OCI-M2 (cell line): Measurements from ENCODE around the gene PLXNA4.
"Not testable (repeated sequence)": the region's sequence is repeated elsewhere in the genome, so short reads cannot be mapped to it uniquely, and the experiment has no call there.

ENCODE experiments used
- DNase-seq: peaks from one replicate; lab custom pipeline; 2025; ENCODE audit not compliant: unreplicated experiment; lab: John Stamatoyannopoulos, UW

PLXNA4 gene

DNA sequence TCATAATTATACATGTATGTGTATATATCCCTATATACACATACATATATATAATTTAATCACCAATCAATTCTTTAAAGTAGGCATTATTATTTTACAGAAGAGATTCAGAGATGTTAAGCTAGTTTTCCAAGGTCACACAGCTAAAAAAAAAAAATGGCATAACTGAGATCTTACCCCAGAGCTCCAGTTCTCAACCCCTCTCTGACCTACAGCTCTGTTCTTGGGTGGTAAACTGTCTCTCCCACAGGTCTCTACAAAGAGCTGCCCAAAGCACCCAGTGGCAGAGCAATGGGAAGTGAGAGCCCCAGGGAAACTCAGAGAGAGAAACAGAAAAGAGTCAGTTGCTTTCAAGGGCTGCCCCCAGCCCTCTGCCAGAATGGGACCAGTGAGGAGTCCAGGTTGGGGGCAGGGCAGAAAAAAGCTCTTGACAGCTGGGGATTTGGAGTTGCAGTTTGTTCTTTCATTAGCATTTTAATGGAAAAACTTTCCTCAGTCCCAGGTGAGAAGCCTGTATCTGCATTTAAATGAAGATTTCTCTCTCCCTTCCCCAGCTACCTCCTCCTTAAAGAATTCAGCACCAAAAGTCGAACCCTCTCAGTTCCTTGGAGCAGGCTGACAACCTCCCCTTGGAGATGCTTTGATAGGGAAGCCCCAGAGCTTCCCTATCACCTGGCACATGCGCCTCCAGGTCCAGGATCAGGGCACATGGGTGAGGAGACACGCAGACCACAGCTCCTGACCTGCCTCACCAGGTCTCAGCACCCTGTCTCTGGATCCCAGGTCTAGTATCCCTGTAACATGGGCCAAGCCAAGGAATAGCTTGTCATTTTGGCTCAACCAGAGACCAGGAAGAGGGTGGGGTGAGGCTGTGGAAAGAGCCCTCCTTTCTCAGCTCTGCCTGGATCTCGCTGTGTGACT lies 388.1 kb downstream of the PLXNA4 start:
- DNase-seq: no peak

DNA sequence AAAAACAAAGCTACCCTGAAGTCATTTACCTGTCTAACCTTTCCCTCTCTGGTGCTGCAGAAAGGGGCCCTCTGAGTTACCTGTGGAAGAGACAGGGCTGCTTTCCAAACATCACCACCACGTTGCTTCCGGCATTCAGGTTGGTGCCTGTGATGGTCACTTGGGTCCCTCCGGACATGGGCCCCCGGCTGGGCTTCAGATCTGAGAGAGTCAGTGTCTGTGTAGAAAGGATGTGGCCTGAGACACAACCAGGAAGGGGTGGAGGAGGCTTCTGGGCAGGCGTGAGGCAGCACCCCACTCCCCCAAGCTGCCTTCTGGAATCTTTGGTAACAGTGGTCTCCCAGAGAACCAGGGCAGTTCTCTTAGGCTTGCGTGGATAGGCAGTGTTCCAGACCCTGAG lies 388.9 kb downstream of the PLXNA4 start:
- no peak for DNase-seq

DNA sequence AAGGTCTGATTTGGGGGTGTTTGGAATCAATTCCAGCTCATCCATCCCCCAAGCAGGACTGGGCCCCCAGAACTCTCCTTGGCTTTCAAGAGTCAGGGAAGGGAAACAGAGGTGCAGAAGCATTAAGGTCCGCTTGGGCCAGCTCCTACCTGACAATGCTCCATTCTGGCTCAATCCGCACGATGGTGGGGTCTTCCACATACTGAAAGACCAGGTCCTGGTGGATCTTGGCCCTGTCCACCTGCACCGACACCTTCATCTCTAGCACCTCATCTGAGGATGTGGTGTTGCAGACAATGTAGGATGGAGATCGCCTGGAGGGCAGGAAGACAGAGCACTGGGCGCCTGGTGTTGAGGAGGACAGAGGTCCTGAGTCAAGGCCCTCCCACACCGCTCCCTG lies 391.1 kb downstream of the PLXNA4 start:
- no peak for DNase-seq

DNA sequence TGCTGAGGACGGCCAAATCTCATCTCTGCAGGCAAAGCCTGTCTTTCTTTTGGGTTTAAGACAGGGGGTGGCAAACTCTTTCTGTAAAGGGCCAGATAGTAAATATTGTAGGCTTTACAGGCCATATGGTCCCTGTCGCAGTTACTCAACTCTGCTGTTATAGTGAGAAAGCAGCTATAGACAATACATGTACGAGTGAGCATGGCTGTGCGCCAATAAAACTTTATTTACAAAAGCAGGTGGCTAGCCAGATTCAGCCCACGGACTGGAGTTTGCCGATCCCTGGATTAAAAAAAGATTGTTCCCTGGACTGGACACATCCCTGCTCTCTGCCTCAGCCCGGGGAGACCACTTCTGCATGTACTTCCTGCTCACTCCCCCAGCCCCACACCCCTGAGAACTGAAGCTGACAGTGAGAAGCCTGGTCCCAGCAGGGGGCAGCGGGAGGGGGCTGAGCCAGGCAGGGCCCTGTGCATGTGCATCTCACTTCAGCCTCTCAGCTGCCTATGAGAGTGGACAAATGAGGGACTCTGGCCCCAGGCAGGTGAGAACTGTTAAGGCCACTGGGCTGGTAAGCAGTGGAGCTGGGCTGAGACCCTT lies 392.4 kb downstream of the PLXNA4 start:
- no peak for DNase-seq

DNA sequence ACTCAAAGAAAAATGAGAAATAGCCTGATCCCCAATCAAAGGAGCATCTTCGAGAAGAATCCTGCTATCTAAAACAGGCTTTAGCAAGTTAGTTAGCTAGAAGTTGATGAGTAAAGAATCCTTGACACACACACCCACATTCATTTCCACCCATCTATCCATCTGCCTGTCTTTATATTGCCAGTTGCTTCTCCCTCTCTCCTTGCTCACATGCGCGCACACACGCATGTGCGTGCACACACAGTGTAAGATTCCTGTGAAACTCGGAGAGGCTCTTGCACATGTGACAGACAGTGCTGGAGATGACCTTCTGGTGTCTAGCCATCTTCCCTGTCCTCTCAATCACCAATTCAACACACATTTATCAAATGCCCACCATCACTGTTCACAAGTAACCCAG lies 393.3 kb downstream of the PLXNA4 start:
- no peak for DNase-seq

DNA sequence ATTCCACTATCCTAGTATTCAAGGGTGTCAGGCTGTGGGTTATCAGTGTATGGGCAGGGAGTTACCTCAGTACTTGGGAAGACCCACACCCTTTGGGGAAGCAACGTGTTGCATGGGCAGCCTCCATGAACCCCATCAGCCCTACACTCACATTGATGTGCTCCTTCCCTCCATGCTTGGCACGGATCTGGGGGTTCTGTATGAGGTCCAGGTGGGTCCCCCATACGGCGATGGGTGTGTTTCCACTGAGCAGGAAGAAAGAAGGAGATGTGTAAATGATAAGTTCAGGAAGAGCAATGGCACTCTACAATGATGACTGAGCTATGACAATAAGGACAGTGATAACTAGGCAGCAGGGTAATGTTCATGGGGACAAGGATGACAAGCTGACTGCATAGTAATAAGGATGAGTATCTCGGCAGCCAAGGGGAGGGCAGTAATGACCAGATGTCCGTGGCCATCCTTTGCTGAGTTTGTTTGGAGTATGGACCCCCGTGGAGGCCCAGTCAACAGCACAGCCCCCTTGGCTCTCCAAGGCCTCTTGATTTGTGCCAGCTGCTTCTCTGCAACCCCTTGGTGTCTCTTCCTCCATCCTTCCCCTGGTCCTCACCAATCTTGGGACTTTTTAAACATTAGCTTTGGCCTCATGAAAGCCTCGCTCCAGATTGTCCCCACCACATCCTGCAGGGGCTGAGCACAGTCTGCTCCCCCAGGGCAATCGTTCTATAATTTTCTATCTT lies 394.2 kb downstream of the PLXNA4 start:
- no peak for DNase-seq

DNA sequence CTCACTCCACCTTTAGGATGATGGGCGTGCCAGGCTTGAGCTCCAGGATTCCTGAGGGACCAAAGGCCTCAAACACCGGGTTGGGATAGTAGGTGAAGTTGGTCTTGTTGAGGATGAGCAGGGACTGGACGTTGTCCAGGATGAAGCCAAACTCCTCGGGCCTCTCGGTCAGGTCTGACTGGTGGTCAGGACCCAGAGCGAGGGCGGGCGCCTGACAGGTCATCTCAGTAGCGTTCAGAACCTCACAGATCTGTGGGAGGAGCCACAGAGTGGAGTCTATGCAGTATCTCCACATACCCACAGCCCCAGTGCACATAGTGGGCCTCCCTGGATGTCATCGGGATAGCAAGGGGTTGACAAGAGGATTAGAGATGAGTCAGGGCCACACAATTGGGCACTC lies 394.9 kb downstream of the PLXNA4 start:
- DNase-seq: no peak

DNA sequence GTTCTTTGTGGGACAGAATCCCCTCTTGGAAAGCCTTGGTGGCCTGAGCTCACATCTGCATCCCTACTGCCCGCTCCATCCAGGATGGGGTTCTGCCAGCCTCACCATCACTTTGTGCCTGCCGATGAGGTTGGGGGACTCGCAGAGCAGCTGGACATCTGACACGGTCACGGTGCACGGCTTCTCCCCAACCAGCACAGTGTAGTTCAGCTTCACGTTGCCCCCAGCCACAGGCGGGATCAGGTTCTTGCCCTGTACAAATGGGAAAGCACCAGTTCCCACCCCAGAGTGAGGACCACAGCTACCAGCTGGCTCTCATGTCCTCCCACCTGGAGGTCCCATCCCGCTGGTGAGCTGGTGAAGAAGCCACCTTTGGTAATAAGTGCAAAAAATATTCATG lies 395.8 kb downstream of the PLXNA4 start:
- no peak for DNase-seq

DNA sequence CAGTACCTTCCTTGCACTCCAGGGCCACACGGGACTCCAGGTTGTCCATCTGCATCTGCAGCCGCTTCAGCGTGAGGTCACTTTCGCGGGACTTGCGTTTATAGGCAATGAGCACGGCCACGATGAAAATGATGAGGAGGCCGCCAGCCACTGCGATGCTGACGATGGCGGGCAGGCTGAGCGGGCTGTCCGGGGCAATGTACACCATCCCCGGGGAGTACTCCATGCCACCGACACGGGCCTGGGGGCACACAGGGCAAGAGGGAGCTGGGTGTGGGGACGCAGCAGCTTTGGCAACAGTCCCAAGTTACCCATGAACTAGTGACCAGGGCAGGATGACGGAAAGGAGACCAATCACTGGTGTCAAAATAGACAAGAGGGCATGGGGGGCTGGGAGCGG lies 396.6 kb downstream of the PLXNA4 start:
- DNase-seq: no peak

DNA sequence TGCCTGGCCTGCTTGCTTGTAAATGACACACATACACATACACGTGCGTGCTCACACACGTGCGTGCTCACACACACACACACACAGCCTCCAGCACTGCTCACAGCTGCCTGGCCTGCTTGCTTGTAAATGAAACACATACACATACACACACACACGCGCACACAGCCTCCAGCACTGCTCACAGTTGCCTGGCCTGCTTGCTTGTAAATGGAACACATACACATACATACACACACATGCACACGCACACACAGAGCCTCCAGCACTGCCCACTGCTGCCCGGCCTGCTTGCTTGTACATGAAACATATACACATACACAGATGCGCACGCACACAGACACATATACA lies 397.2 kb downstream of the PLXNA4 start:
- no peak for DNase-seq

DNA sequence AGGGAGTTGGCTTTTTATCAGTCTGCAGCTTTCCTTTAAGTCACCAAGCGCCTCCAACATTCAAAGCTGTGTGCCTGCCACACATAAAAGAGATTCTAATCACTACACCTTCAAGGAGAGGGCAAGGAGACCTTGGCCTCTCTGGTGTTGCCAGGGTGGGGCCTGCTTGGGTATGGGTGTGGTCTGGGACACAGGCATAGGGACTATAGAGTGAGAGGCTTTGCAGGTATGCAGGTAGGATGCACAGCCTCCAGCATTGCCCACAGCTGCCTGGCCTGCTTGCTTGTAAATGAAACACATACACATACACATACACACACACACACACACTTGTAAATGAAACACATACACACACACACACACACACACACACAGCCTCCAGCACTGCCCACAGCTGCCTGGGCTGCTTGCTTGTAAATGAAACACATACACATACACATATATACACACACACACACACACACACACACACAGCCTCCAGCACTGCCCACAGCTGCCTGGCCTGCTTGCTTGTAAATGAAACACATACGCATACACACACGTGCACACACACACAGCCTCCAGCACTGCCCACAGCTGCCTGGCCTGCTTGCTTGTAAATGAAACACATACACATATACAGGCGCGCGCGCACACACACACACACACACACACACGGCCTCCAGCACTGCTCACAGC lies 397.7 kb downstream of the PLXNA4 start:
- not testable (repeated sequence) for DNase-seq

DNA sequence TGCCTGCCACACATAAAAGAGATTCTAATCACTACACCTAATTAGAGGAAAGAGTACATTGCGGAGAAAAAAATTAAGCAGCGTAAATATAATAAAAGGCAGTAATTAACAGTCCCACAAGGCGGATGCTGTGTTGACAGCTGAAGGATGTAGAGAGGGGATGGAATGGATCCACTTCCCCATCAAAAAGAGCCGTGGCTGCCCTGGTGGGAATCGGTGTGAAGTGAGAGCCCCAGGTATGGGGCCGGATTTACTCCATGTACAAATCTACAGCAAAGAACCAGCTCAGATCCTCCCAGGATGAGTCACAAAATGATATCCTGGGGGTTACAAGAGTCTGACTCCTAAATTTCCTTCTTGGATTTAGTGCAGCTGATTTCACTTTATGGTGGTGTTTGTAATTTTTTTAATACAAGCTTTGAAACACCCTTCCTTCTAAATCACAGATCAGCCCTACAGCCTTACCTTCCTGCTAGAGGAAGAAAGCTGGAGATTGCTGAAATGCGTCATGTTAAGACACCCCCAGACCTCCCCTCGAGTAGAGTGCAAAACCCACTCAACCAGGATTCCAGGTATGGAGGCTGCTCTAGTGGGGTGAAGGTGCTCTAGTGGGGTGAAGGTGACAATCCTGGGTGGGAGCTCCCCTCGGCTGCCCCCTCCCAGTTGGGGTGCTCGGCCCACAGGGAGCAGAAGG lies 398.4 kb downstream of the PLXNA4 start:
- no peak for DNase-seq

DNA sequence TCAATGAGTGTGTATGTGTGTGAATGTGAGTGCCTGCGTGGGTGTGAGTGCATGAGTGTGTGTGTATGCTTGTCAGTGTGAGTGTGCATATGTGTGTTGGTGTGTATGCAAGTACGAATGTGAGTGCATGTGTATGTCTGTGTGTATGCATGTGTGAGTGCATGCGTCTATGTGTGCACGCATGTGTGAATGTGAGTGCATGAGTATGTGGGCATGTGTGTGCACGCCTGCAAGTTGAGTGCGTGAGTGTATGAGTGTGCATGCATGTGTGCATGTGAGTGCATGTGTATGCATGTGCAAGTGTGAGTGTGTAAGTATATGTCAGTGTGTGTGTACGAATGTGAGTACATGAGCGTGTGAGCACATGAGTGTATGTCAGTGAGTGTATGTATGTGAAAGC lies 399.6 kb downstream of the PLXNA4 start:
- DNase-seq: no peak

DNA sequence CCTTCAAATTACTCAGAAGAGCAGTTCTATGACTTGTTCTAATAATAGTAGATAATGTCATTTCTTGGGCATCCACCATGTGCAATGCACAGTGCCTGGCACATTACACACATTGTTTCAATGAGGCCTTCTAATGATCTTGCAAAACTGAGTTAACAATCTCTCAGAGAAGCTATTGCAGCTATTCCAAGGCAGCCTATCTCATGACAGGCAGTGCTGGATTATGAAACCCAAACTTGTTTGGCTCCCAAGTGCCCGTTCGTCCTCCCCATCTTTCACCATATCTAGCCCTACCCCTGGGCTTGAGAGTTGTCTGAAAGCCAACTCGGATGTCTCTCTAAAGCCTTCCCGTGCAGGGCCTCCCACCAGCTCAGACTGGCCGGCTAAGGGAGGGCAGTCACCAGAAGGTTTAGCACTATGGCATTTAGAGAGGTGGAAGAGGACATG lies 405.1 kb downstream of the PLXNA4 start:
- no peak for DNase-seq

DNA sequence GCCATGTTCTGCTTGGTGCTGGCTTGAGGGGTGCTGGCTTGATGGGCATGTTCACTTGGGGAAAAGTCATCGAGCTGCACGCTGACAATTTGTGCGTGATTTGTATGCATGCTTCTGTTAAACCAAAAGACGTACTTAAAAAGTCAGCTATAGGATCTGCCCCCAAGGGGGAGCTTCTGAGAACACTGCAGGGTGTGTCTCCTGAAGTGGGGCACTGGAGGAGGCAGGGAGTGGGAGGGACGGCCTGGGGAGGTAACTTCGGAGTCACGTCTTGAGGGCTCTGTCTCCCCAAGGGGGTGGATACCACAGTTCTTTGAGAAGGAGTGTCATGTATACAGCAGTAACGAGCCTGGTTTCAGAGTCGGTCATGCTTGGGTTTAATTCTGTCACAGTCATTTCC lies 406.5 kb downstream of the PLXNA4 start:
- no peak for DNase-seq

DNA sequence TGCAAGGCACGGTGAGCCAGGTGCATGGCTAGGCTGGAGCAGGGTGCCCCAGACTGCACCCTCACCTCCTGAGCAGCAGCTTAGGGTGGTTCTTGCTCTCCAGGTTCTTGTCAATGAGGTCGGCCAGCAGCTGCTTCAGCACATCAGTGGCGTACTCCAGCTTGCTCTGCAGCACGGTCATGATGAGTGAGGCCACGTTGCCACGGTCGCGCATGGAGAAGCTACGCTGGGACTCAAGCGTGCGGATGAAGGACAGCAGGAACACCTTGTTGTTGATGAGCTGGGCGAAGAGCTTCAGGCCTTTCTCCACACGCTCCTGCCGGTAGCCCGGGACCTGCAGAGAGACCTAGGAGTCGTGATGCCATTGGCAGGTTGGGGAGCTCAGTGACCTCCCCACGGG lies 408.0 kb downstream of the PLXNA4 start:
- no peak for DNase-seq

DNA sequence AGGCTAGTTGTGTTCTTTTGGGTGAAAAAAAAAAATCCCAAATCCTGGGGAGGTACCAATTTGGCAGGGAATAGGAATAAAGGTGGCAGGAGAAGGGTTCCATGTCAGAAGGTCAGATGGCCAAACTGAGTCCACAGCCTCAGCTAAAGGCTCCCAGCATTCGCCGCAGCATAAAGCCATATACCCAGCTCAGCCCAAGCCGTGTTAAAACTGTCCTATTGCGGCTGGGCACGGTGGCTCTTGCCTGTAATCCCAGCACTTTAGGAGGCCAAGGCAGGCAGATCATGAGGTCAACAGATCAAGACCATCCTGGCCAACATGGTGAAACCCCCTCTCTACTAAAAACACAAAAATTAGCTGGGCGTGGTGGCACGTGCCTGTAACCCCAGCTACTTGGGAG lies 410.6 kb downstream of the PLXNA4 start:
- not testable (repeated sequence) for DNase-seq

DNA sequence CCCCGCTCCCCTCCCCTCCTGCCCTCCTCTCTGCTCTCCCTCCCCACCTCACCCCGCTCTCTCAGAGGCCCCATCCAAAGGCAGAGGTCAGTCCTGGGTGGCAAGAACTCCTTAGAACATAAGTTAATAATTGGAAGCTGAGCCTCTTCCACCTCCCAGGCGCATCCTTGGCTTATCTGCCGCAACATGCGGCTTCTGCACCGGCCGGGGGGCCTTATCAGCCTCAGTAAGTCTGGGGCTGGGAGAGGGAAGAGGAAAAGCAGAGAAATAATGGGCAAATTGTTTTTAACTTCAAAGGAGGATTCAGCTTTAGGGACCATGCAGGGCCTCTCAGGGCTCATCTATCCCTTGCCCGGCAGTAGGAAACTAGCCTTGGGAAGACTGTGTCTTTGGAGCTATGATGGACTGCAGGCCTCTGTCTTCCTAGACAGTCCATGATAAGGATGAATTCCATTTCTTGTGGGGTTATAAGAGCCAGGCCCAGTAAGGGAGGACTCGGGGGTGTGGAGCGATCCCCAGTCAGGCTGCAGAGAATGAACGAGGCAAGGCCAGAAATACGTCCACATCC lies 411.6 kb downstream of the PLXNA4 start:
- no peak for DNase-seq

DNA sequence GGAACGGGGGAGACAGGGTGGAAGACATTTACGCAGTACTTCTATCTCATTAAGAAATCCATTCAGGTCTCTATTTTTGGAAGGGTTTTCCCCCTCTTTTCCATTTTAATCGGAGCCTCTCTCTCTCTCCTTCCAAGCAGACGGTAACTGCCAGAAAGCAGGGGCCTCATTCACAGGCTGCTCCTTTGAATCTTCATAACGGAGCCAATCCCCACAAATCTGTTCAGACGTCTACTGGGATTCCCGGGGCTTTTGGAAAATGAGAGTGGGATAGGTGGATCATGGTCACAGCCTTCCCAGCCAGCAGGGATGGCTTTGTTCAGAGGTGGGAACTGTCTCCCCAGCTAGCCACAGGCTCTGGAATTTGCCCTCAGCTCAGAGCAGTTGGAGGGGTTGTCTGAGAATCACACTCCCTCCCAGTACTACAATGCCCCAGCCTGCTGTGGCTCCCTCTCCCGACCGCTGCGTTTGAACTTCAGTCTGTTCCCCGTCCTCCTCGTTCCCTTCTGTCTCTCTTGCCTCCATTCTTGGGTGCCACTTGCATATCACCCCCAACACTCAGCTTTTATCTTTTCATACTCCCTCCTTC lies 413.6 kb downstream of the PLXNA4 start:
- no peak for DNase-seq

DNA sequence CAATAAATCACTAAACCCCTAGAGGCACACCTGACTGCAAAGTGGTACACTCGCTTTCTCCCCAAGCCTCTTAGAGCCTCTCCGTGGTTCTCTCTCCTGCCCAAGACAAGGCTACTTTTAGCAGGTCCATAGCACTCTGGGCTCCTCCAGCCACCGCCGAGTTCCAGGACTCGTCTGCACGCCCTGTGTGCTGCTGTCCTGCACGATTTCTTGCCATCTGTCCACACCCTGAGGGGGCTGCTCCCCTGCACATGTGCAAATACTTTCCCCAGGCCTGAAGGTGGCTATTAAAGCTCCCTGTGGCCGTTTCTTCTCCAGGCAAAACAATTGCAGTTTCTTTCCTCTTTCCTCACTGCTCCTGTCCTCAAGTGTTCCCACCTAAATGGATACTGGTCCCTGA lies 414.3 kb downstream of the PLXNA4 start:
- DNase-seq: no peak
